Fibroblast of pulmonary artery (primary cell): ENCODE results near the gene CFTR.

Source experiments
- DNase-seq: peaks from one replicate; pipeline ENCODE4 v3.0.0-alpha.2; 2010; ENCODE audit warnings: low read depth
- H3K4me3 ChIP-seq: replicated peaks from 2 replicates; pipeline ENCODE4 v1.5.1; 2011; ENCODE audit warnings: low read depth, mild to moderate bottlenecking, control low read depth, low read length, moderate library complexity
- TF ChIP-seq, protein P1 (sequence below): IDR thresholded peaks from 2 replicates; pipeline ENCODE4 v1.5.1; 2011; ENCODE audit warnings: mild to moderate bottlenecking, control low read depth, low read length, inconsistent platforms; ENCODE audit errors: missing control alignments

The CFTR gene

DNA sequence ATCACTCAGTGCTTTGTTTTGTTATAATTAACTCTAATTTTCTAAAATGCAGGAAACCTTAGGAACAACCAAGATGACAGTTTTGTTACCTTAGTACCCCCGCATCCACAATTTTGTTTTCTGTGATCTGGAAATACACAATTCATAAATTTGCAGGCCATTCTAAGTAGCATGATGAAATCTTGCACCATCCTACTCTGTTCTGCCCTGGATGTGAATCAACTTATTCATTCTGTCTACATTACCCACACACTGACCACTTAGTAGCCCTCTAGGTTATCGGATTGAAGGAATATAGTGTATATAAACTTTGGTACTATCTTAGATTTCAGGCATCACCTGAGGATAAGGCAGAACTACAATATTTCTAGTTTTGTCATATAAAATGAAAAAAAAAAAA lies 237.5 kb downstream of the CFTR start:
- TF ChIP-seq, protein P1, sequence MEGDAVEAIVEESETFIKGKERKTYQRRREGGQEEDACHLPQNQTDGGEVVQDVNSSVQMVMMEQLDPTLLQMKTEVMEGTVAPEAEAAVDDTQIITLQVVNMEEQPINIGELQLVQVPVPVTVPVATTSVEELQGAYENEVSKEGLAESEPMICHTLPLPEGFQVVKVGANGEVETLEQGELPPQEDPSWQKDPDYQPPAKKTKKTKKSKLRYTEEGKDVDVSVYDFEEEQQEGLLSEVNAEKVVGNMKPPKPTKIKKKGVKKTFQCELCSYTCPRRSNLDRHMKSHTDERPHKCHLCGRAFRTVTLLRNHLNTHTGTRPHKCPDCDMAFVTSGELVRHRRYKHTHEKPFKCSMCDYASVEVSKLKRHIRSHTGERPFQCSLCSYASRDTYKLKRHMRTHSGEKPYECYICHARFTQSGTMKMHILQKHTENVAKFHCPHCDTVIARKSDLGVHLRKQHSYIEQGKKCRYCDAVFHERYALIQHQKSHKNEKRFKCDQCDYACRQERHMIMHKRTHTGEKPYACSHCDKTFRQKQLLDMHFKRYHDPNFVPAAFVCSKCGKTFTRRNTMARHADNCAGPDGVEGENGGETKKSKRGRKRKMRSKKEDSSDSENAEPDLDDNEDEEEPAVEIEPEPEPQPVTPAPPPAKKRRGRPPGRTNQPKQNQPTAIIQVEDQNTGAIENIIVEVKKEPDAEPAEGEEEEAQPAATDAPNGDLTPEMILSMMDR: no peak
- no peak overlapping the region for H3K4me3 ChIP-seq
- no peak for DNase-seq
